ENCODE results near the gene RBMXL3.

DNA sequence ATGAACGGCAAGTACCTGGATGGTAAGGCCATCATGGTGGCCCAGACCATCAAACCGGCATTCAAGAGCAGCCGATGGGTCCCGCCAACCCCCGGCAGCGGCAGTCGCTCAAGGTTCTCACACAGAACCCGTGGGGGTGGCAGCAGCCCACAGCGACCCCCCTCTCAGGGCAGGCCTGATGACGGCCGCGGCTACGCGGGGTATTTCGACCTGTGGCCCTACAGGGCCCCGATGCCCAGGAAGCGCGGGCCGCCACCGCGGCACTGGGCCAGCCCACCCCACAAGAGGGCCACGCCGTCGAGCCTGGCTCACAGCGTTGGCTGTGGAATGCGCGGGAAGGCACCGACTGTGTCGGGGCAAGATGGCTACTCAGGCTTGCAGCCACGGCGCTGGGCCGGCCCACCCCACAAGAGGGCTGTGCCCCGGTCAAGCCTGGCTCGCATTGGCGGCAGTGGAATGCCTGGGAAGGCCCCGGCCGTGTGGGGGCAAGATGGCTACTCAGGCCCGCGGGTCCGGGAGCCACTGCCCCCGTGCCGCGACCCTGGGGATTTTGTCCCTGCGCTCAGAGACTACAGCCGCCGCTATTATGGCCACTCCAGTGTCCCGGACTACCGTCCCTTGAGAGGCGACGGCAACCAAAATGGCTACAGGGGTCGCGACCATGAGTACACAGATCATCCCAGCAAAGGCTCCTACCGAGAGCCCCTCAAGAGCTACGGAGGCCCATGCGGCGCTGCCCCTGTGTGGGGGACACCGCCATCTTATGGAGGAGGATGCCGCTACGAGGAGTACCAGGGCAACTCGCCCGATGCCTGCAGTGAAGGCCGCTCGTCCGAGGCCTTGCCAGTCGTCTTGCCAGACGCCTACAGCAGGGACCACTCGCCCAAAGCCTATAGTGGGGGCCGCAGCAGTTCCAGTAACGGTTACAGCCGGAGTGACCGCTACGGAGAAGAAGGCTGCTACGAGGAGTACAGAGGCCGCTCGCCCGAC lies 731 bp downstream of the RBMXL3 start:
- no peak for TF ChIP-seq CTCF (IDR thresholded peaks at IDR 0.05; ENCODE audit: poor library complexity)
- no peak for TF ChIP-seq EZH2phosphoT487 (IDR thresholded peaks at IDR 0.05; ENCODE audit: low read depth, severe bottlenecking, unreplicated experiment)
- TF ChIP-seq EZH2 (IDR thresholded peaks at IDR 0.05; ENCODE audit: borderline replicate concordance) = no peak

All from hepatocyte (in vitro differentiated cells).